H1 (cell line): Measurements from ENCODE around the gene PHLPP2. TPM values are rescaled to one million over a fixed set of nuclear protein-coding genes. Genes with fewer than 3 reads are reported as not detected.

Source experiments
- CTCF ChIA-PET: fragments of 300-600 bp; sonication (Branson Sonifier 250); formaldehyde crosslinking; loops from one replicate; lab custom pipeline; 2021; ENCODE audit not compliant: partially characterized antibody; lab: Charles Lee
- POLR2A ChIA-PET: fragments of 300-600 bp; sonication (Branson Sonifier 250); formaldehyde crosslinking; loops from one replicate; lab custom pipeline; 2021; ENCODE audit warnings: inconsistent platforms; ENCODE audit not compliant: partially characterized antibody; lab: Charles Lee
- DNase-seq, 2 experiments: peaks; one replicate each; pipeline versions ENCODE4 v3.0.0 to v3.0.0-alpha.2; 2010 to 2022; ENCODE audit warnings: low spot score in 2 of 2, low read depth in 1 of 2, mixed read lengths in 1 of 2
- FAIRE-seq: peaks from 2 replicates; lab custom pipeline; 2011; peaks lifted over from hg19 to GRCh38; lab: Jason Lieb, UNC
- H2AFZ ChIP-seq: 2 replicates; pipeline ENCODE4 v1.8.1; 2012; ENCODE audit warnings: low read length, inconsistent platforms
- H2AK5ac ChIP-seq: 2 replicates; pipeline ENCODE4 v1.6.1; 2013; ENCODE audit warnings: low read depth, low read length
- H2BK120ac ChIP-seq: replicated peaks from 2 replicates; pipeline ENCODE3; 2013; ENCODE audit warnings: low read depth, low read length, inconsistent platforms
- H2BK12ac ChIP-seq: 2 replicates; pipeline ENCODE4 v1.6.1; 2013; ENCODE audit warnings: low read depth, low read length
- H2BK15ac ChIP-seq: 2 replicates; pipeline ENCODE4 v1.6.1; 2013; ENCODE audit warnings: low read length
- H2BK20ac ChIP-seq: 2 replicates; pipeline ENCODE4 v1.6.1; 2013; ENCODE audit warnings: low read length
- H2BK5ac ChIP-seq: 2 replicates; pipeline ENCODE4 v1.6.1; 2013; ENCODE audit warnings: low read depth, low read length
- H3K14ac ChIP-seq: 2 replicates; pipeline ENCODE4 v1.6.1; 2013; ENCODE audit warnings: inconsistent platforms; ENCODE audit not compliant: insufficient read length
- H3K18ac ChIP-seq: 2 replicates; pipeline ENCODE4 v1.6.1; 2013; ENCODE audit warnings: low read length; ENCODE audit errors: extremely low read depth
- H3K23ac ChIP-seq: 2 replicates; pipeline ENCODE4 v1.6.1; 2013; ENCODE audit warnings: inconsistent platforms; ENCODE audit not compliant: insufficient read length
- H3K23me2 ChIP-seq: 2 replicates; pipeline ENCODE4 v1.6.1; 2013; ENCODE audit warnings: low read depth, low read length
- H3K27ac ChIP-seq: 2 replicates; pipeline ENCODE4 v1.6.1; 2011; ENCODE audit warnings: low read depth, low read length, inconsistent platforms
- H3K27me3 ChIP-seq, 4 experiments: replicated peaks in 1 of 4; 1 replicate in 1 of 4; 2 replicates in 3 of 4; pipeline versions ENCODE4 v1.6.1 to v1.8.1; 2011 to 2013; ENCODE audit warnings: low read length in 3 of 4, mild to moderate bottlenecking in 3 of 4, inconsistent platforms in 2 of 4, mixed read lengths in 2 of 4, moderate library complexity in 1 of 4; ENCODE audit not compliant: control insufficient read depth in 3 of 4, insufficient read depth in 3 of 4; ENCODE audit errors: extremely low read depth in 1 of 4
- H3K36me3 ChIP-seq, 4 experiments: 2 replicates each; pipeline versions ENCODE4 v1.6.1 to v1.8.1; 2011 to 2013; ENCODE audit warnings: mild to moderate bottlenecking in 4 of 4, low read length in 3 of 4, moderate library complexity in 2 of 4, control low read depth in 1 of 4, inconsistent platforms in 1 of 4; ENCODE audit not compliant: insufficient read depth in 4 of 4, control insufficient read depth in 2 of 4
- H3K4ac ChIP-seq: replicated peaks from 2 replicates; pipeline ENCODE3; 2013; ENCODE audit warnings: low read length, low read depth, mixed read lengths, inconsistent platforms; ENCODE audit not compliant: insufficient read length
- H3K4me1 ChIP-seq, 4 experiments: replicated peaks in 1 of 4; 1 replicate in 1 of 4; 2 replicates in 3 of 4; pipeline versions ENCODE4 v1.6.1 to v1.8.1; 2011 to 2013; ENCODE audit warnings: low read length in 3 of 4, inconsistent platforms in 2 of 4, mixed read lengths in 1 of 4; ENCODE audit not compliant: insufficient read depth in 4 of 4, control insufficient read depth in 3 of 4
- H3K4me2 ChIP-seq, 2 experiments: 2 replicates each; pipeline versions ENCODE4 v1.6.1 to v1.8.1; 2011 to 2013; ENCODE audit warnings: low read depth in 2 of 2, low read length in 2 of 2, control low read depth in 1 of 2, inconsistent platforms in 1 of 2, mild to moderate bottlenecking in 1 of 2; ENCODE audit not compliant: insufficient read depth in 1 of 2
- H3K4me3 ChIP-seq, 4 experiments: fragments of 200-600, 300-600 bp in 1 of 4; sonication (generic), shearing (Covaris generic), sonication (Bioruptor Twin) in 1 of 4; 2 replicates each; pipeline versions ENCODE4 v1.5.1 to v1.8.1; 2011 to 2016; ENCODE audit warnings: low read length in 4 of 4, low read depth in 3 of 4, control low read depth in 2 of 4, inconsistent platforms in 2 of 4, mild to moderate bottlenecking in 2 of 4, mixed read lengths in 1 of 4, moderate library complexity in 1 of 4; ENCODE audit not compliant: insufficient read depth in 2 of 4; ENCODE audit errors: extremely low read depth in 1 of 4
- H3K56ac ChIP-seq: replicated peaks from 2 replicates; pipeline ENCODE3; 2013; ENCODE audit warnings: low read depth, mild to moderate bottlenecking, mixed read lengths, low read length, inconsistent platforms; ENCODE audit not compliant: insufficient read length
- H3K79me1 ChIP-seq: 2 replicates; pipeline ENCODE4 v1.6.1; 2013; ENCODE audit warnings: low read depth, low read length, control low read depth
- H3K79me2 ChIP-seq, 2 experiments: 2 replicates each; pipeline versions ENCODE4 v1.6.1 to v1.8.1; 2012 to 2013; ENCODE audit warnings: low read length in 2 of 2, mild to moderate bottlenecking in 2 of 2, inconsistent platforms in 1 of 2; ENCODE audit not compliant: insufficient read depth in 2 of 2, control insufficient read depth in 1 of 2
- H3K9ac ChIP-seq, 4 experiments: replicated peaks in 1 of 4; 1 replicate in 1 of 4; 2 replicates in 3 of 4; pipeline versions ENCODE4 v1.6.1 to v1.8.1; 2011 to 2013; ENCODE audit warnings: low read depth in 3 of 4, low read length in 3 of 4, control low read depth in 2 of 4, mild to moderate bottlenecking in 2 of 4, moderate library complexity in 2 of 4, inconsistent platforms in 1 of 4; ENCODE audit errors: extremely low read depth in 1 of 4
- H3K9me3 ChIP-seq, 2 experiments: 2 replicates each; pipeline versions ENCODE4 v1.6.1 to v1.8.1; 2012 to 2013; ENCODE audit warnings: mild to moderate bottlenecking in 2 of 2, moderate library complexity in 2 of 2, control low read depth in 1 of 2, inconsistent platforms in 1 of 2, low read depth in 1 of 2, low read length in 1 of 2, mixed read lengths in 1 of 2; ENCODE audit not compliant: insufficient read depth in 2 of 2
- H4K20me1 ChIP-seq, 2 experiments: replicated peaks in 1 of 2; 2 replicates each; pipeline versions ENCODE3 to v1.8.1; 2011 to 2013; ENCODE audit warnings: inconsistent platforms in 2 of 2, low read length in 2 of 2, mild to moderate bottlenecking in 1 of 2; ENCODE audit not compliant: insufficient read depth in 2 of 2, control insufficient read depth in 1 of 2
- H4K5ac ChIP-seq: 2 replicates; pipeline ENCODE4 v1.6.1; 2013; ENCODE audit warnings: low read length, low read depth, mixed read lengths, inconsistent platforms; ENCODE audit not compliant: insufficient read length
- H4K8ac ChIP-seq: 2 replicates; pipeline ENCODE4 v1.8.0; 2013; ENCODE audit warnings: mild to moderate bottlenecking, moderate library complexity, low read length, inconsistent platforms; ENCODE audit not compliant: insufficient read depth; ENCODE audit errors: extremely low read depth
- H4K91ac ChIP-seq: replicated peaks from 2 replicates; pipeline ENCODE3; 2013; ENCODE audit warnings: low read length, mixed read lengths, inconsistent platforms; ENCODE audit not compliant: insufficient read length
- ATF3 ChIP-seq: IDR thresholded peaks from 2 replicates; pipeline ENCODE4 v1.6.1; 2011; ENCODE audit warnings: low read depth, mild to moderate bottlenecking, low read length; ENCODE audit not compliant: insufficient read depth
- CBX5 ChIP-seq: fragments of 300-800, 300-1000 bp; sonication (generic); IDR thresholded peaks from 2 replicates; pipeline ENCODE4 v1.7.1; 2016; ENCODE audit warnings: antibody characterized with exemption, low read length, low read depth
- EGR1 ChIP-seq: IDR thresholded peaks from 2 replicates; pipeline ENCODE4 v1.6.1; 2011; ENCODE audit warnings: low read depth, low read length, borderline replicate concordance
- KDM1A ChIP-seq: fragments of 200-600, 300-600 bp; sonication (generic); IDR thresholded peaks from 2 replicates; pipeline ENCODE4 v1.7.1; 2016; ENCODE audit warnings: mild to moderate bottlenecking, low read length, borderline replicate concordance
- MAFK ChIP-seq: IDR thresholded peaks from 2 replicates; pipeline ENCODE4 v1.6.1; 2012; ENCODE audit warnings: low read depth, mild to moderate bottlenecking, improper control_type of control experiment, low read length
- RFX5 ChIP-seq: IDR thresholded peaks from 2 replicates; pipeline ENCODE4 v1.6.1; 2011; ENCODE audit warnings: low read depth, low read length, improper control_type of control experiment, borderline replicate concordance
- SIRT6 ChIP-seq: IDR thresholded peaks from one replicate; pipeline ENCODE4 v1.7.1; 2012; ENCODE audit warnings: low read length, inconsistent platforms
- SP2 ChIP-seq: IDR thresholded peaks from 2 replicates; pipeline ENCODE4 v1.6.1; 2012; ENCODE audit warnings: mild to moderate bottlenecking, low read length, inconsistent platforms
- TAF7 ChIP-seq: optimal IDR thresholded peaks from 2 replicates; pipeline ENCODE3; 2011; ENCODE audit warnings: low read depth, mild to moderate bottlenecking, inconsistent platforms, low read length, moderate library complexity, borderline replicate concordance
- USF2 ChIP-seq: IDR thresholded peaks from 2 replicates; pipeline ENCODE4 v1.6.1; 2011; ENCODE audit warnings: low read length, improper control_type of control experiment
- WGBS, 2 experiments: shearing (Covaris generic) in 1 of 2; methylation state at CpG; one replicate each; pipeline versions ENCODE4 v1.1.6 to v1.1.7; 2013 to 2015; ENCODE audit warnings: low lambda C conversion rate in 2 of 2, mixed read lengths in 2 of 2, inconsistent platforms in 1 of 2, low coverage in 1 of 2, missing lambda C conversion rate in 1 of 2; ENCODE audit not compliant: insufficient replicate concordance in 2 of 2, insufficient coverage in 1 of 2, insufficient read length in 1 of 2; ENCODE audit errors: extremely low coverage in 1 of 2, missing lambda C conversion rate in 1 of 2; 5-methylcytosine and 5-hydroxymethylcytosine counted together
- polyA plus RNA-seq, 7 experiments: library from polyadenylated mRNA; depleted of rRNA in 3 of 7; stranded (reverse) in 5 of 7; unstranded in 2 of 7; fragments of >200 nt in 5 of 7; fragments of 200-250 nt in 2 of 7; gene quantifications; 1 replicate in 5 of 7; 2 replicates in 1 of 7; 4 replicates in 1 of 7; pipeline versions ENCODE4 v1.2.1 to v1.2.3, GENCODE V29; 2011 to 2013; ENCODE audit warnings: missing spikeins in 2 of 7, mixed read lengths in 2 of 7
- total RNA-seq: library from RNA; stranded (reverse); fragmentation: NEBNext Ultra II Directional; extraction: Animal tissue kit (Norgen Biotek cat#: 25700); gene quantifications from 2 replicates; pipeline ENCODE4 v1.2.1, GENCODE V29; 2021

The PHLPP2 gene
- total and polyA plus RNA-seq, 2 of the 8 experiments (the other 6 are each of a cell fraction or from before 2014, with no cell fraction given) = 7.3 to 12.9 TPM

GRCh38 chr16:71723537-71724319 lies 773 bp downstream of the PHLPP2 start:
- H4K5ac ChIP-seq = no peak overlapping the region
- FAIRE-seq (no peak), DNase-seq (peak; percentile 17 to 86)
- peak overlapping the region; percentile 38; the same call in 1 of the 2 replicates for H3K27ac ChIP-seq
- H3K9ac ChIP-seq = peak overlapping the region; percentile 16 to 80 (median 70); a peak in 5 of 7 replicates
- no peak overlapping the region for H3K14ac ChIP-seq
- no peaks in the 10 kb centered on the region; a peak in 3 of 7 replicates for H3K27me3 ChIP-seq
- no peak overlapping the region; the same call in 1 of the 2 replicates for H2BK5ac ChIP-seq
- no peak overlapping the region for H3K56ac ChIP-seq
- ChIA-PET POLR2A (interaction anchor here (1.4 to 2.0 kb wide), 4 partner anchors 11 to 85 kb away, joined by 3 to 21 read pairs (median 6); partner anchors contain the start of gene AP1G1), CTCF (no interaction called here)
- peaks cover 0 to 3% (median 1%) of the 10 kb centered on the region in 4 experiments; a peak in 2 of 7 replicates for H3K4me1 ChIP-seq
- H2AFZ ChIP-seq = 0 out of 2 replicates have a peak overlapping the region, but pooled peaks have one; percentile 20
- H3K18ac ChIP-seq = 0 out of 2 replicates have a peak overlapping the region, but pooled peaks have one; percentile 19
- WGBS, 2 experiments = 4% methylated on average over 26 of the region's 104 CpGs; no CpG with 5 or more reads in 1 of the 2 experiments
- no peak overlapping the region for H2BK20ac ChIP-seq
- peak overlapping the region; percentile 63 to 76 for H3K4me2 ChIP-seq
- H2BK120ac ChIP-seq = no peak overlapping the region
- H3K23ac ChIP-seq = no peak overlapping the region
- H4K20me1 ChIP-seq = peaks cover 0 to 1% of the 10 kb centered on the region in 2 experiments
- peak overlapping the region; percentile 54; the same call in 1 of the 2 replicates for H4K8ac ChIP-seq
- no peak overlapping the region for H2BK12ac ChIP-seq
- peaks cover 0 to 29% of the 10 kb centered on the region in 2 experiments; a peak in 2 of 4 replicates for H3K79me2 ChIP-seq
- no peak overlapping the region for H3K4ac ChIP-seq
- H3K9me3 ChIP-seq = no peaks in the 10 kb centered on the region
- H3K4me3 ChIP-seq = peak overlapping the region; percentile 68 to 86 (median 76)
- no peak overlapping the region for H2BK15ac ChIP-seq
- H3K36me3 ChIP-seq = no peaks in the 10 kb centered on the region
- no peak overlapping the region for H4K91ac ChIP-seq
- H3K79me1 ChIP-seq = no peaks in the 10 kb centered on the region
- H3K23me2 ChIP-seq = peaks cover 3% of the 10 kb centered on the region; the same call in 1 of the 2 replicates
- H2AK5ac ChIP-seq = no peak overlapping the region
- TF ChIP-seq EGR1 (peak; percentile 54; the same call in 1 of the 2 replicates), TAF7 (peak; percentile 69), CBX5 (no peak), MAFK (no peak), ATF3 (no peak), KDM1A (no peak), SP2 (no peak), USF2 (no peak), SIRT6 (no peak), RFX5 (no peak)
